Measurements from ENCODE around the gene SPATA1.

DNA sequence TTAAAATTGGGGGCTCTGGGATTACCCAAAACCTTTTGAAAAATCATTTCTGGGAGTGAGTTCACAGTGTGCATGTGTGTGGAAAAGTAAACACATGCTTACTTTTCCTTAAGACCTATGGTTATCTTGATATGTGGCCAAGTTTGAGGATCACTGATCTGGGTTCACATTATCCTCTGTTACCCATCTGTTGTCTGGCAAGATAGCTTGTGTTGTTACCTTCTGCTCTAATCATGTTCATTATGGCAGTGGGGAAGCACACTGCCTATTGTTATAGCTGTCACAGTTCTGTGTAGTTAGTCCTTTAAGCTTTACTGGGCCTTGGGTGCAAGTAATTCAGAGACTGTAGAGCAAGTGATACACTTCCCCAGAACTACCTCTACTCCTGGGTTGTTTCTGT lies 63.0 kb downstream of the SPATA1 start:
- TF ChIP-seq EP300 (IDR thresholded peaks at IDR 0.05) (no peak), POLR2A (IDR thresholded peaks at IDR 0.05) (no peak)
- TF ChIP-seq, protein P1, sequence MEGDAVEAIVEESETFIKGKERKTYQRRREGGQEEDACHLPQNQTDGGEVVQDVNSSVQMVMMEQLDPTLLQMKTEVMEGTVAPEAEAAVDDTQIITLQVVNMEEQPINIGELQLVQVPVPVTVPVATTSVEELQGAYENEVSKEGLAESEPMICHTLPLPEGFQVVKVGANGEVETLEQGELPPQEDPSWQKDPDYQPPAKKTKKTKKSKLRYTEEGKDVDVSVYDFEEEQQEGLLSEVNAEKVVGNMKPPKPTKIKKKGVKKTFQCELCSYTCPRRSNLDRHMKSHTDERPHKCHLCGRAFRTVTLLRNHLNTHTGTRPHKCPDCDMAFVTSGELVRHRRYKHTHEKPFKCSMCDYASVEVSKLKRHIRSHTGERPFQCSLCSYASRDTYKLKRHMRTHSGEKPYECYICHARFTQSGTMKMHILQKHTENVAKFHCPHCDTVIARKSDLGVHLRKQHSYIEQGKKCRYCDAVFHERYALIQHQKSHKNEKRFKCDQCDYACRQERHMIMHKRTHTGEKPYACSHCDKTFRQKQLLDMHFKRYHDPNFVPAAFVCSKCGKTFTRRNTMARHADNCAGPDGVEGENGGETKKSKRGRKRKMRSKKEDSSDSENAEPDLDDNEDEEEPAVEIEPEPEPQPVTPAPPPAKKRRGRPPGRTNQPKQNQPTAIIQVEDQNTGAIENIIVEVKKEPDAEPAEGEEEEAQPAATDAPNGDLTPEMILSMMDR (IDR thresholded peaks at IDR 0.05) = no peak
